ENCODE results near the gene ELF5. TPM values are rescaled to one million over a fixed set of nuclear protein-coding genes. Genes with fewer than 3 reads are reported as not detected.

The ELF5 gene
- total RNA-seq, 1 experiment from 2014 or later, result 0.11 TPM

DNA sequence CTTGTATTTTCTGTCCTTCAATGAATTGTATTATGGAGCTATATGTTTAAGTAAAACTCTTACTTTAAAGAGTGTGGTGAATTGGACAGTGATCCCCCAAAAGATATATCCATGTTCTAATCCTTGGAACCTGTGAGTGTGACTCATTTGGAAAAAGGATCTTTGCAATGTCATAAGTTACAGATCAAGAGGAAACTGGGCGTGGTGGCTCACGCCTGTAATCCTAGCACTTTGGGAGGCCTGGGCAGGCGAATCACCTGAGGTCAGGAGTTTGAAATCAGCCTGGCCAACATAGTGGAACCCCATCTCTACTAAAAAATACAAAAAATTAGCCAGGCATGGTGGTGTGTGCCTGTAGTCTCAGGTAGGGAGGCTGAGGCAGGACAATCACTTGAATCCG, 36.7 kb downstream of the ELF5 start:
- Histone ChIP-seq H3K9me3 (no peaks in the 10 kb centered on the region), H3K4me3 (ENCODE audit: low read depth, low read length) (no peak overlapping the region), H3K36me3 (ENCODE audit: control insufficient read depth, insufficient read depth, low read length) (no peaks in the 10 kb centered on the region), H3K27me3 (replicated peaks; ENCODE audit: control insufficient read depth, insufficient read depth, low read length) (no peaks in the 10 kb centered on the region), H3K4me1 (peaks cover 4% of the 10 kb centered on the region; the same call in 1 of the 2 replicates)
- no peak overlapping the region for H3K27ac Mint-ChIP-seq (ENCODE audit: unreplicated experiment)
- ChIA-PET CTCF (no interaction called here), POLR2A (no interaction called here)
- H3K27me3 Mint-ChIP-seq (ENCODE audit: insufficient read depth, unreplicated experiment), result no peaks in the 10 kb centered on the region
- no peak for DNase-seq
- no peak overlapping the region for H3K4me3 Mint-ChIP-seq (ENCODE audit: unreplicated experiment)
- no TSS peak for BruUV-seq (replicated peaks)
- intact Hi-C loops (cut with micrococcal nuclease; ENCODE audit: unreplicated experiment), result no loop called here
- peaks cover 8% of the 10 kb centered on the region for H3K36me3 Mint-ChIP-seq (ENCODE audit: insufficient read depth, unreplicated experiment)
- TF ChIP-seq, protein P1, sequence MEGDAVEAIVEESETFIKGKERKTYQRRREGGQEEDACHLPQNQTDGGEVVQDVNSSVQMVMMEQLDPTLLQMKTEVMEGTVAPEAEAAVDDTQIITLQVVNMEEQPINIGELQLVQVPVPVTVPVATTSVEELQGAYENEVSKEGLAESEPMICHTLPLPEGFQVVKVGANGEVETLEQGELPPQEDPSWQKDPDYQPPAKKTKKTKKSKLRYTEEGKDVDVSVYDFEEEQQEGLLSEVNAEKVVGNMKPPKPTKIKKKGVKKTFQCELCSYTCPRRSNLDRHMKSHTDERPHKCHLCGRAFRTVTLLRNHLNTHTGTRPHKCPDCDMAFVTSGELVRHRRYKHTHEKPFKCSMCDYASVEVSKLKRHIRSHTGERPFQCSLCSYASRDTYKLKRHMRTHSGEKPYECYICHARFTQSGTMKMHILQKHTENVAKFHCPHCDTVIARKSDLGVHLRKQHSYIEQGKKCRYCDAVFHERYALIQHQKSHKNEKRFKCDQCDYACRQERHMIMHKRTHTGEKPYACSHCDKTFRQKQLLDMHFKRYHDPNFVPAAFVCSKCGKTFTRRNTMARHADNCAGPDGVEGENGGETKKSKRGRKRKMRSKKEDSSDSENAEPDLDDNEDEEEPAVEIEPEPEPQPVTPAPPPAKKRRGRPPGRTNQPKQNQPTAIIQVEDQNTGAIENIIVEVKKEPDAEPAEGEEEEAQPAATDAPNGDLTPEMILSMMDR (IDR thresholded peaks at IDR 0.05; ENCODE audit: insufficient read depth in 1 of 2, low read depth in 1 of 2, low read length in 1 of 2, severe bottlenecking in 1 of 2, unreplicated experiment in 1 of 2), result no peak
- no peaks in the 10 kb centered on the region for H3K9me3 Mint-ChIP-seq (ENCODE audit: unreplicated experiment)
- no peaks in the 10 kb centered on the region for H3K4me1 Mint-ChIP-seq (ENCODE audit: low read depth, unreplicated experiment)

DNA sequence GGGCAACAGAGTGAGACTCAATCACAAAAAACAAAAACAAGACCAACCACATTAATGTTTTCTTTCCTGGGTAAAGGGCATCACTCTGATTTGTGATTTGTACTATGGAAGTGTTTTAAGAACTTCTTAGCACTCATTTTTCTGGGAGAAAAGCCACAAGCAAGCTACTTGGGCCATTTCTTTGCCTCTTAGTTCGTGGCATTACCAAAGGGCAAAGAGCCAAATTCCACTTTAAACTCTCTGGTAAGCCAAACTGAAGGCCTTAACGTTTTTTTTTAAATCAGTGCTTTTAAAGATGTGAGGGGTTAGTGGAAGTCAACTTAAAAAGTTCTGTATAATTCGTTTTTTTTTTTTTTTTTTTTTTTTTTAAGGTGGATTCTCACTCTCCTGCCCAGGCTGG, 37.9 kb downstream of the ELF5 start:
- no TSS peak for BruUV-seq (replicated peaks)
- no peak for DNase-seq
- Mint-ChIP-seq H3K36me3 (ENCODE audit: insufficient read depth, unreplicated experiment) (peaks cover 14% of the 10 kb centered on the region), H3K9me3 (ENCODE audit: unreplicated experiment) (no peaks in the 10 kb centered on the region), H3K4me1 (ENCODE audit: low read depth, unreplicated experiment) (no peaks in the 10 kb centered on the region), H3K4me3 (ENCODE audit: unreplicated experiment) (no peak overlapping the region), H3K27ac (ENCODE audit: unreplicated experiment) (no peak overlapping the region), H3K27me3 (ENCODE audit: insufficient read depth, unreplicated experiment) (no peaks in the 10 kb centered on the region)
- H3K4me1 ChIP-seq, result peaks cover 4% of the 10 kb centered on the region; the same call in 1 of the 2 replicates
- TF ChIP-seq, protein P1 (IDR thresholded peaks at IDR 0.05; ENCODE audit: insufficient read depth in 1 of 2, low read depth in 1 of 2, low read length in 1 of 2, severe bottlenecking in 1 of 2, unreplicated experiment in 1 of 2), result no peak
- CTCF ChIA-PET, result no interaction called here
- intact Hi-C loops (cut with micrococcal nuclease; ENCODE audit: unreplicated experiment), result no loop called here
- H3K4me3 ChIP-seq (ENCODE audit: low read depth, low read length), result no peak overlapping the region
- POLR2A ChIA-PET, result no interaction called here
- no peaks in the 10 kb centered on the region for H3K9me3 ChIP-seq
- H3K36me3 ChIP-seq (ENCODE audit: control insufficient read depth, insufficient read depth, low read length), result no peaks in the 10 kb centered on the region
- H3K27me3 ChIP-seq (replicated peaks; ENCODE audit: control insufficient read depth, insufficient read depth, low read length), result no peaks in the 10 kb centered on the region

DNA sequence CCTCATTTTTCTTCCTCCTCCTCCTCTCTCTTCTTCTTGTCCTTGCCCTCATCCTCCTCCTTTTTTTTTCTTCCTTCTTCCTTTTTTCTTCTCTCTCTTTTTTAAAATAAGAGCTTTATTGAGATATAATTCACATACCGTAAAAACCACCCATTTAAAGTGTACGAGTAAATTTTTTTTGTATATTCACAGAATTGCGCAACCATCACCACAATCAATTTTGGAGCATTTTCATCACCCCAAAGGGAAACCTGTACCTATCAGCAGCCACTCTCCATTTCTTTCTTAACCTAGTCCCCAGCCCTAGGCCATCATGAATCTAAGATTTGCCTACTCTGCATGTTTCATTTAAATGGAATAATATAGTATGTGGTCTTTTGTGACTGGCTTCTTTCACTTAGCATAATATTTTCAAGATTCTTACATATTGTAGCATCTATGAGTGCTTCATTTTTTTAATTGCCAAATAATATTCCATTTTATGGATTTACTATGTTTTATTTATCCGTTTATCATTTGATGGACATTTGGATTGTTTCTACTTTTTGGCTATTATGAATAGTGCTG, 39.9 kb downstream of the ELF5 start:
- ChIA-PET CTCF (no interaction called here), POLR2A (no interaction called here)
- H3K36me3 ChIP-seq (ENCODE audit: control insufficient read depth, insufficient read depth, low read length), result no peaks in the 10 kb centered on the region; the same call in 1 of the 2 replicates
- no peaks in the 10 kb centered on the region for H3K9me3 ChIP-seq
- Mint-ChIP-seq H3K4me3 (ENCODE audit: unreplicated experiment) (no peak overlapping the region), H3K27me3 (ENCODE audit: insufficient read depth, unreplicated experiment) (no peaks in the 10 kb centered on the region), H3K4me1 (ENCODE audit: low read depth, unreplicated experiment) (no peaks in the 10 kb centered on the region), H3K9me3 (ENCODE audit: unreplicated experiment) (no peaks in the 10 kb centered on the region), H3K27ac (ENCODE audit: unreplicated experiment) (no peak overlapping the region), H3K36me3 (ENCODE audit: insufficient read depth, unreplicated experiment) (peaks cover 15% of the 10 kb centered on the region)
- TF ChIP-seq, protein P1 (IDR thresholded peaks at IDR 0.05; ENCODE audit: insufficient read depth in 1 of 2, low read depth in 1 of 2, low read length in 1 of 2, severe bottlenecking in 1 of 2, unreplicated experiment in 1 of 2), result no peak
- no TSS peak for BruUV-seq (replicated peaks)
- no peak overlapping the region for H3K4me3 ChIP-seq (ENCODE audit: low read depth, low read length)
- H3K27me3 ChIP-seq (replicated peaks; ENCODE audit: control insufficient read depth, insufficient read depth, low read length), result no peaks in the 10 kb centered on the region
- DNase-seq, result no peak
- H3K4me1 ChIP-seq, result no peaks in the 10 kb centered on the region
- intact Hi-C loops (cut with micrococcal nuclease; ENCODE audit: unreplicated experiment), result no loop called here
